ENCODE results near the gene ADD2.
A peak's percentile ranks its signal among the peaks of the same experiment; 100 is the strongest.
"Not testable (repeated sequence)": the region's sequence is repeated elsewhere in the genome, so short reads cannot be mapped to it uniquely, and the experiment has no call there.

Gene ADD2

GRCh38 chr2:70638561-70638960 lies 129.4 kb downstream of the ADD2 start:
- DNase-seq, result no peak

GRCh38 chr2:70633508-70633907 lies 134.5 kb downstream of the ADD2 start:
- no peak for DNase-seq

GRCh38 chr2:70632966-70633365 lies 135.0 kb downstream of the ADD2 start:
- DNase-seq, result no peak

- DNase-seq, result no peak
Observed at GRCh38 chr2:70632388-70632787, 135.6 kb downstream of the ADD2 start.

- DNase-seq, result no peak
Observed at GRCh38 chr2:70630761-70631160, 137.2 kb downstream of the ADD2 start.

GRCh38 chr2:70627211-70627898 lies 140.6 kb downstream of the ADD2 start:
- no peak for DNase-seq

GRCh38 chr2:70626254-70626990 lies 141.6 kb downstream of the ADD2 start:
- DNase-seq, result peak; percentile 39

GRCh38 chr2:70621536-70621935 lies 146.5 kb downstream of the ADD2 start:
- DNase-seq, result not testable (repeated sequence)

GRCh38 chr2:70620020-70620419 lies 148.0 kb downstream of the ADD2 start:
- DNase-seq, result no peak

GRCh38 chr2:70619167-70619566 lies 148.8 kb downstream of the ADD2 start:
- DNase-seq, result no peak

GRCh38 chr2:70616168-70616694 lies 151.8 kb downstream of the ADD2 start:
- DNase-seq, result no peak

- DNase-seq, result no peak
Observed at GRCh38 chr2:70615222-70615621, 152.8 kb downstream of the ADD2 start.

GRCh38 chr2:70613521-70613920 lies 154.5 kb downstream of the ADD2 start:
- no peak for DNase-seq

GRCh38 chr2:70612574-70612973 lies 155.4 kb downstream of the ADD2 start:
- no peak for DNase-seq

GRCh38 chr2:70608373-70608772 lies 159.6 kb downstream of the ADD2 start:
- DNase-seq, result no peak

GRCh38 chr2:70607121-70607561 lies 160.9 kb downstream of the ADD2 start:
- no peak for DNase-seq
